ENCODE measurements around the gene MIS12. TPM values are rescaled to one million over a fixed set of nuclear protein-coding genes. Genes with fewer than 3 reads are reported as not detected.
A peak's percentile ranks its signal among the peaks of the same experiment; 100 is the strongest.

Gene MIS12
- total and polyA plus RNA-seq, 9 of the 15 experiments (the other 6 are each of a cell fraction or from before 2014, with no cell fraction given), result 13.5 to 31.9 (median 25.5) TPM

DNA sequence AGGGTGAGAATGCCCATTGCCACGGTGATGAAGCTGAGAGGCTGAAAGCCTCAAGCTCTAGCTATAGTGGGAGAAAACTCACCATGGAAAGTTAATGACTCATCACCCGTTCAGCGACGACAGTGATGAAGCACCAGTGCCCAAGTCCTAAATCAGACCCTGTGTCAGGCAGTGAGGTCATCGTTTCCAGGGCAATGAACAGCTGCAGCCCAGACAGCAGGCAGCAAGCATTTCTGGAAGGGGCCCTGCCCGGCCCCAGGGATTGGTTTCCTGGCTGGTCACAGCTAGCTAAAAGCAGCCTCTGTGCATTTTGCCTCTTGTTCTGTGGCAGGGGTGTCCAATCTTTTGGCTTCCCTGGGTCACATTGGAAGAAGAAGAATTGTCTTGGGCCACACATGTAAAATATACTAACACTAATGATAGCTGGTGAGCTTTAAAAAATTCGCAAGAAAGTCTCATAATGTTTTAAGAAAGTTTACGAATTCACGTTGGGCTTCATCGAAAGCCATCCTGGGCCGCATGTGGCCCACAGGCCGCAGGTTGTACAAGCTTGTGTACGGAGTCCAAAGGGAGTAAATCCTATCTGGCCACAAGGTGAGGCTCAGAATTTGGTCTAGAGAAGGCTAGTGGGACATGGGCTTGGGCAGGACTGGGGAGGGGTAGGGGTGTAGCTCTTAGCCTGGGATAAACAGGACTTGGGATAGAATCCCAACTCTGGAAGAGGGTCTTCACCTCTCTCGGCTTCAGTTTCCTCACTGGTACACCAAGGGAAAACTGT is 40.6 kb downstream of the MIS12 start (continued):
- TF ChIP-seq ZBTB12 (CRISPR knock-in tag; IDR thresholded peaks at IDR 0.05) (0 out of 2 replicates have a peak, but pooled peaks have one; percentile 36), PHTF2 (CRISPR knock-in tag; IDR thresholded peaks at IDR 0.05) (no peak), ZNF695 (CRISPR knock-in tag; IDR thresholded peaks at IDR 0.05) (no peak), SMAD3 (CRISPR knock-in tag; conservative IDR thresholded peaks at IDR 0.05) (no peak), GABPB2 (CRISPR knock-in tag; conservative IDR thresholded peaks at IDR 0.05) (no peak), ARID1B (IDR thresholded peaks at IDR 0.05) (peak; percentile 57; the same call in 1 of the 2 replicates), TGIF2 (CRISPR knock-in tag; IDR thresholded peaks at IDR 0.05) (no peak), ZNF12 (CRISPR knock-in tag; IDR thresholded peaks at IDR 0.05) (no peak), CREM (IDR thresholded peaks at IDR 0.05; ENCODE audit: low read depth) (peak; percentile 55; the same call in 1 of the 2 replicates), JUNB (CRISPR knock-in tag; conservative IDR thresholded peaks at IDR 0.05) (peak; percentile 76; the same call in 1 of the 2 replicates), NRF1 (conservative IDR thresholded peaks at IDR 0.05 in 1 of 2, IDR thresholded peaks at IDR 0.05 in 1 of 2) (no peak), USF2 (CRISPR knock-in tag; IDR thresholded peaks at IDR 0.05) (no peak)
- TF ChIP-seq, protein P1, sequence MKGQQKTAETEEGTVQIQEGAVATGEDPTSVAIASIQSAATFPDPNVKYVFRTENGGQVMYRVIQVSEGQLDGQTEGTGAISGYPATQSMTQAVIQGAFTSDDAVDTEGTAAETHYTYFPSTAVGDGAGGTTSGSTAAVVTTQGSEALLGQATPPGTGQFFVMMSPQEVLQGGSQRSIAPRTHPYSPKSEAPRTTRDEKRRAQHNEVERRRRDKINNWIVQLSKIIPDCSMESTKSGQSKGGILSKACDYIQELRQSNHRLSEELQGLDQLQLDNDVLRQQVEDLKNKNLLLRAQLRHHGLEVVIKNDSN (CRISPR knock-in tag; IDR thresholded peaks at IDR 0.05), result no peak
- TF ChIP-seq, protein P2, sequence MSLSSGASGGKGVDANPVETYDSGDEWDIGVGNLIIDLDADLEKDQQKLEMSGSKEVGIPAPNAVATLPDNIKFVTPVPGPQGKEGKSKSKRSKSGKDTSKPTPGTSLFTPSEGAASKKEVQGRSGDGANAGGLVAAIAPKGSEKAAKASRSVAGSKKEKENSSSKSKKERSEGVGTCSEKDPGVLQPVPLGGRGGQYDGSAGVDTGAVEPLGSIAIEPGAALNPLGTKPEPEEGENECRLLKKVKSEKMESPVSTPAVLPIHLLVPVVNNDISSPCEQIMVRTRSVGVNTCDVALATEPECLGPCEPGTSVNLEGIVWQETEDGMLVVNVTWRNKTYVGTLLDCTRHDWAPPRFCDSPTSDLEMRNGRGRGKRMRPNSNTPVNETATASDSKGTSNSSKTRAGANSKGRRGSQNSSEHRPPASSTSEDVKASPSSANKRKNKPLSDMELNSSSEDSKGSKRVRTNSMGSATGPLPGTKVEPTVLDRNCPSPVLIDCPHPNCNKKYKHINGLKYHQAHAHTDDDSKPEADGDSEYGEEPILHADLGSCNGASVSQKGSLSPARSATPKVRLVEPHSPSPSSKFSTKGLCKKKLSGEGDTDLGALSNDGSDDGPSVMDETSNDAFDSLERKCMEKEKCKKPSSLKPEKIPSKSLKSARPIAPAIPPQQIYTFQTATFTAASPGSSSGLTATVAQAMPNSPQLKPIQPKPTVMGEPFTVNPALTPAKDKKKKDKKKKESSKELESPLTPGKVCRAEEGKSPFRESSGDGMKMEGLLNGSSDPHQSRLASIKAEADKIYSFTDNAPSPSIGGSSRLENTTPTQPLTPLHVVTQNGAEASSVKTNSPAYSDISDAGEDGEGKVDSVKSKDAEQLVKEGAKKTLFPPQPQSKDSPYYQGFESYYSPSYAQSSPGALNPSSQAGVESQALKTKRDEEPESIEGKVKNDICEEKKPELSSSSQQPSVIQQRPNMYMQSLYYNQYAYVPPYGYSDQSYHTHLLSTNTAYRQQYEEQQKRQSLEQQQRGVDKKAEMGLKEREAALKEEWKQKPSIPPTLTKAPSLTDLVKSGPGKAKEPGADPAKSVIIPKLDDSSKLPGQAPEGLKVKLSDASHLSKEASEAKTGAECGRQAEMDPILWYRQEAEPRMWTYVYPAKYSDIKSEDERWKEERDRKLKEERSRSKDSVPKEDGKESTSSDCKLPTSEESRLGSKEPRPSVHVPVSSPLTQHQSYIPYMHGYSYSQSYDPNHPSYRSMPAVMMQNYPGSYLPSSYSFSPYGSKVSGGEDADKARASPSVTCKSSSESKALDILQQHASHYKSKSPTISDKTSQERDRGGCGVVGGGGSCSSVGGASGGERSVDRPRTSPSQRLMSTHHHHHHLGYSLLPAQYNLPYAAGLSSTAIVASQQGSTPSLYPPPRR (CRISPR knock-in tag; IDR thresholded peaks at IDR 0.05; ENCODE audit: borderline replicate concordance), result no peak
- TF ChIP-seq, protein P3, sequence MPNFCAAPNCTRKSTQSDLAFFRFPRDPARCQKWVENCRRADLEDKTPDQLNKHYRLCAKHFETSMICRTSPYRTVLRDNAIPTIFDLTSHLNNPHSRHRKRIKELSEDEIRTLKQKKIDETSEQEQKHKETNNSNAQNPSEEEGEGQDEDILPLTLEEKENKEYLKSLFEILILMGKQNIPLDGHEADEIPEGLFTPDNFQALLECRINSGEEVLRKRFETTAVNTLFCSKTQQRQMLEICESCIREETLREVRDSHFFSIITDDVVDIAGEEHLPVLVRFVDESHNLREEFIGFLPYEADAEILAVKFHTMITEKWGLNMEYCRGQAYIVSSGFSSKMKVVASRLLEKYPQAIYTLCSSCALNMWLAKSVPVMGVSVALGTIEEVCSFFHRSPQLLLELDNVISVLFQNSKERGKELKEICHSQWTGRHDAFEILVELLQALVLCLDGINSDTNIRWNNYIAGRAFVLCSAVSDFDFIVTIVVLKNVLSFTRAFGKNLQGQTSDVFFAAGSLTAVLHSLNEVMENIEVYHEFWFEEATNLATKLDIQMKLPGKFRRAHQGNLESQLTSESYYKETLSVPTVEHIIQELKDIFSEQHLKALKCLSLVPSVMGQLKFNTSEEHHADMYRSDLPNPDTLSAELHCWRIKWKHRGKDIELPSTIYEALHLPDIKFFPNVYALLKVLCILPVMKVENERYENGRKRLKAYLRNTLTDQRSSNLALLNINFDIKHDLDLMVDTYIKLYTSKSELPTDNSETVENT (CRISPR knock-in tag; IDR thresholded peaks at IDR 0.05), result no peak

Measured in K562 (cell line).